Measurements from ENCODE around the gene PPARD. TPM values are rescaled to one million over a fixed set of nuclear protein-coding genes. Genes with fewer than 3 reads are reported as not detected.
A peak's percentile ranks its signal among the peaks of the same experiment; 100 is the strongest.
"Not testable (repeated sequence)": the region's sequence is repeated elsewhere in the genome, so short reads cannot be mapped to it uniquely, and the experiment has no call there.

The PPARD gene
- polyA plus RNA-seq, 6 donors from 2014 or later, result 5.6 to 13.9 (median 5.7) TPM; not detected in 1

DNA sequence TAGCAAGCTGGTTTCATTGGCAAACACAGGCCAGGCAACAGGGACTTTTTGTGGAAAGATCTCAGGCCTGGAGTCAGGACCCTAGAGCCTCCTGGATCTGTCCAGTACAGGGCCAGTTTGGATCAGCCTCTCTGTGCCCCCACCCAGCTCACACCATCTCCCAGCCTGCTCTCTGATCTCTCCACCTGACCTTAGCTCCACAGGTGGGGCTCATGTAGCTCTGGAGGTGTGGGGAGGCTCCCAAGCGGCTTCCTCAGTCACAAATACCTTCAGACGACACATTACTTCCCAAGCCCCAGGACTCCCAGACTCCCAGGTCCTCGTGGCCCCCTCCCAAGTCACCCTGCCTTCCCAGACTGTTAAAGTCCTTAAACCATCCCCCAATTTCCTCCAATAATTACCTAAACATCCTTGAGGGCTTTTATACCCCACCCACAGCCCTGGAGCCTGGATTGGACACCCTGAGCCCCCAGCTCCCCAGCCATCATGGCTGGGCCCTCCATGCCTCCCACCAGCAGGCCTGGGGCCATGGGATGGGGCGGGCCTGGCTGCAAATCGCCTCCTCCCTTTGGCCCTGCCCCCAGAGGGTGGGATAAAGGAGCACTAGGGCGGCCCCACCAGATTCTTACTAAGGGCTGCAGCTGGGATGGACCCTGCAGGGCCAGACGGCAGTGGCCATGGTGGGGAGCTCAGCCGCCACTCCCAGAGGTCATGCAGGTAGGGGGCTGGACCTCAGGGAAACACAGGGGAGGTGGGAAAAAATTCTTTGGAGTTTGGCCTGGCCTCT is 93.9 kb downstream of the PPARD start:
- H3K27ac Mint-ChIP-seq, result peak overlapping the region in 2 of 6 donors; percentile 72 to 88
- DNase-seq, result no peak
- no peaks in the 10 kb centered on the region for H3K27me3 Mint-ChIP-seq
- H3K36me3 Mint-ChIP-seq, result no peaks in the 10 kb centered on the region
- H3K9me3 Mint-ChIP-seq, result peaks cover 0 to 2% (median 0%) of the 10 kb centered on the region in 7 donors
- no peaks in the 10 kb centered on the region for H3K4me1 Mint-ChIP-seq
- ATAC-seq (ENCODE audit: low read depth in 2 of 2), result no peak
- no peak overlapping the region for H3K4me3 Mint-ChIP-seq

DNA sequence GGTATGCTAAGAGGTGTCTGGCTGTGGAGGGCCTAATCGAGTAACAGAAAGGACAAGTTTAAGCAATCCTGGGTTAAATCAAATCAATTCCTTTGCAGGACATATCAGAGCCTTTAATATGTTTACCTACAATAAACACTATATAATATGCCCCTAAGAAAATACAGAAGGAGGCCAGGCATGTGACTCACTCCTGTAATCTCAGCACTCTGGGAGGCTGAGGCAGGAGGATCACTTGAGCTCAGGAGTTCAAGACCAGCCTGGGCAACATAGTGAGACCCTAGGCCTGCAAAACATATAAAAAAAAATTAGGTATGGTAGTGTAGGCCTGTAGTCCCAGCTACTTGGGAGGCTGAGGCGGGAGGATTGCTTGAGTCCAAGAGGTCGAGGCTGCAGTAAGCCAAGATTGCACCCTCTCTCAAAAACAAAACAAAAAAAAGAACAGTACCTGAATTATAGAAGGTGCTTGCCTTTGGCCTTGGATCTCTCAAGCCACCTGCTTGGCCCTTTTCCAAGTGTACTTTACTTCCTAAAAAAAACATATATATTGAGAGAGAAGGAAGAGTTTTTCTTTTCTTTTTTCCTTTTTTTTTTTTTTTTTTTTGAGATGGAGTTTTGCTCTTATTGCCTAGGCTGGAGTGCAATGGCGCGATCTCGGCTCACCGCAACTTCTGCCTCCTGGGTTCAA is 96.2 kb downstream of the PPARD start:
- H3K36me3 Mint-ChIP-seq; H3K9me3 Mint-ChIP-seq; H3K27me3 Mint-ChIP-seq; H3K4me1 Mint-ChIP-seq; H3K4me3 Mint-ChIP-seq; DNase-seq; ATAC-seq (ENCODE audit: low read depth in 2 of 2): not testable (repeated sequence)
- H3K27ac Mint-ChIP-seq, result peak overlapping the region in 1 of 6 donors; percentile 10

DNA sequence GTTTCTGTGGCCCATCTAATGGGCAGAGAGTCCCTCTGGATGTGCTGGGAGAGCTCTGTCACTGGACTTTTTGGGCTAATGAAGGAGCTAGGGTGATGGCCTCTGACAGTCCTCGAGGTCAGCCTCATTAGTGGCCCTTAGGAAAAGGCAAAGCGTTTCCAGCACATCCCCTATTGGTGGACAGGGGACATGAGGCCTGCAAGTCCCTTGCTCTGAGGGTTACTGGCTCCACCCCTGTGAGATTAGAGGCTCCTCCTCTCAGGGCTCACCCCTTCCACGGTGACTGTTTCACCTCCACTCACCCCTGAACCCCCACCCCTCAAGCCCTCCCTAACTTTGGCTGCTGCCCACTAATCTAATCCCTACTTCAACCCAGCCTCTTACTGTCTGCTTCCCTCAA is 97.0 kb downstream of the PPARD start:
- no peaks in the 10 kb centered on the region for H3K4me1 Mint-ChIP-seq
- no peaks in the 10 kb centered on the region for H3K9me3 Mint-ChIP-seq
- peak overlapping the region in 1 of 6 donors; percentile 9 for H3K27ac Mint-ChIP-seq
- H3K27me3 Mint-ChIP-seq, result no peaks in the 10 kb centered on the region
- no peak overlapping the region for H3K4me3 Mint-ChIP-seq
- ATAC-seq (ENCODE audit: low read depth in 2 of 2), result no peak
- no peaks in the 10 kb centered on the region for H3K36me3 Mint-ChIP-seq
- no peak for DNase-seq

DNA sequence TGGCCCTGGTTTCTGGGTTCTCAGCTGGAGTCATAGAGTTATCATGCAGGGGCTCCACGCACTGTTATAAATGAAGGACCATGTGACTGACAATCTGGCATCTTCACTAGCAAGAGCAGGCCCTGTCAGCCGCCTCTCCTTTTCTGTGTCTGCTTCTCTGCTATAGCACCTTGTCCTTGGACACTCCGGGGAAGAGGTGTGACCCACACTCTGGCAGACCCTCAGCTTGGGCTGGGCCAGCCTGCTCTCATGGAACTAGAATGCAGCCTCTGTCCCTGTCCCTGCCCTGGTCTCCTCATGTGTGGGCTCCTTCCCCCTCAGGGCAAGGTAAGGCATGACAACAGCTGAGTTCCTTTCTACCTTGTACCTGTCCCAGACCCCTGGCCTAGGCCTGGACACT is 98.8 kb downstream of the PPARD start:
- no peaks in the 10 kb centered on the region for H3K9me3 Mint-ChIP-seq
- no peak overlapping the region for H3K27ac Mint-ChIP-seq
- no peak for DNase-seq
- H3K4me3 Mint-ChIP-seq, result no peak overlapping the region
- ATAC-seq (ENCODE audit: low read depth in 2 of 2), result no peak
- no peaks in the 10 kb centered on the region for H3K4me1 Mint-ChIP-seq
- H3K27me3 Mint-ChIP-seq, result no peaks in the 10 kb centered on the region
- no peaks in the 10 kb centered on the region for H3K36me3 Mint-ChIP-seq

DNA sequence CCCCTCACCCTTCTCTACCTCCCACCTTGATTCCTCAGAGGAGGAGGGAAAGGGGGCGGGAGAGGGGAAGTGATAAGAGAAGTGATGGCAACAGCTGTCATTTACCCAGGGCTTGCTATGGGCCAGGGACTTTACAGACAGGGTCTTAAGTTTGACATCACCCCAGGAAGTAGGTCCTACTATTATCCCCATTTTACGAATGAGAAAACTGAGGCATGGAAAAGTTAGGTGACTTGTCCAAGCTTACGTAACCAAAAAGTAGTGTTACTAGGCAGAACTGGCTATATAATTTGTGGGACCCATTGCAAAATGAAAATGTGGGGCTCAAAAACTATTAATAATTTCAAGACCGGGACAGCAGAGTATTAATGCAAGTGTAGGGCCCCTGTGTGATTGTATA is 99.3 kb downstream of the PPARD start:
- ATAC-seq (ENCODE audit: low read depth in 2 of 2), result no peak
- no peak overlapping the region for H3K4me3 Mint-ChIP-seq
- H3K4me1 Mint-ChIP-seq, result no peaks in the 10 kb centered on the region
- no peaks in the 10 kb centered on the region for H3K27me3 Mint-ChIP-seq
- no peaks in the 10 kb centered on the region for H3K9me3 Mint-ChIP-seq
- DNase-seq, result no peak
- H3K36me3 Mint-ChIP-seq, result no peaks in the 10 kb centered on the region
- H3K27ac Mint-ChIP-seq, result peak overlapping the region in 1 of 6 donors; percentile 32

DNA sequence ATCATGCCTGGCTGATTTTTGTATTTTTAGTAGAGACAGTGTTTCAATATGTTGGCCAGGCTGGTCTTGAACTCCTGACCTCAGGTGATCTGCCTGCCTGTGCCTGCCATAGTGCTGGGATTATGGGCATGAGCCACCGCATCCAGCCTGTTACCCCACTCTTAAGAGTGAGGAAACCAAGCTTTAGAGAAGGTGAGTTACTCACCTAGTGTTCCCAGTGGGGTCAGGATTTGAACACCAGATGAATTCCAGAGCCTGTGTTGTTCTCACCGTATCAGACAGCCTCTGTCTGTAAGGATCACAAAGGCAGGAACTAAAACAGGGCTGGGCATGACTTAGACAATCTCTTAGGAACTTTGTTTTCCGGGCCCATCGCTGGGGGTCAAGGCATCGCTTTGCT is 100.3 kb downstream of the PPARD start:
- no peaks in the 10 kb centered on the region for H3K27me3 Mint-ChIP-seq
- no peak for ATAC-seq (ENCODE audit: low read depth in 2 of 2)
- no peaks in the 10 kb centered on the region for H3K36me3 Mint-ChIP-seq
- no peak overlapping the region for H3K4me3 Mint-ChIP-seq
- DNase-seq, result no peak
- H3K9me3 Mint-ChIP-seq, result no peaks in the 10 kb centered on the region
- no peak overlapping the region for H3K27ac Mint-ChIP-seq
- H3K4me1 Mint-ChIP-seq, result no peaks in the 10 kb centered on the region

DNA sequence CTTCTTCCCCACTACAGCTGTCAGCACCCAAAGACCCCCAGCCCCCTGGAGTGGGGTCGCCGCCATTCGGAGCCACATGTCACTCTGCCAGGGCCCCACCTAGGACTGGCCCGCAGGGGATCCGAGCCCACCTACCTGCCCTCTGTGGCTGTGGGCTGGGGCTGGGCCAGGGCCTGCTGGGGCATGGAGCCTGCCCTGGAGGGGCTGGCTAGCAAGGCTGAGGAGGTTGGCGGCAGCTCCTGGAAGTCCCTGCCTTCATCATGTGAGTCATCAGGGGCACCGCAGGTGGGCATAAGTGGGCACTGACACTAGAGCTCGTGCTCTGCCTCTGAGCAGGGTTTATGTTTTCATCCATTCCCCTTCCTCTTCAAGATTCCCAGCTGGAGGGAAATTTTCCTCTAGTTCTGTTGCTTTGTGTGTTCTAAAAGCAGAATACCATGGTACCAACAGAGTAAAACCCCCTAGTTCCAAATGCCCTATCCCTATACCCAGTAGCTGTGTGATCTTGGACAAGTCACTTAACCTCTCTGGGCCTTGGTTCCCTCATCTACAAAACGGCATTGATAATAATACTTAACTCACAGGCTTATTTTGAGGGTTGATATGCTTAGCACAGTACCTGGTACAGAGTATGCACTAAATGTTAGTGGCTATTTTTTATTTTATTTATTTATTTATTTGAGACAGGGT is 101.1 kb downstream of the PPARD start:
- Mint-ChIP-seq H3K9me3 (no peaks in the 10 kb centered on the region), H3K27ac (no peak overlapping the region), H3K4me1 (no peaks in the 10 kb centered on the region), H3K4me3 (no peak overlapping the region), H3K36me3 (no peaks in the 10 kb centered on the region), H3K27me3 (no peaks in the 10 kb centered on the region)
- ATAC-seq (ENCODE audit: low read depth in 2 of 2) (no peak), DNase-seq (no peak)

DNA sequence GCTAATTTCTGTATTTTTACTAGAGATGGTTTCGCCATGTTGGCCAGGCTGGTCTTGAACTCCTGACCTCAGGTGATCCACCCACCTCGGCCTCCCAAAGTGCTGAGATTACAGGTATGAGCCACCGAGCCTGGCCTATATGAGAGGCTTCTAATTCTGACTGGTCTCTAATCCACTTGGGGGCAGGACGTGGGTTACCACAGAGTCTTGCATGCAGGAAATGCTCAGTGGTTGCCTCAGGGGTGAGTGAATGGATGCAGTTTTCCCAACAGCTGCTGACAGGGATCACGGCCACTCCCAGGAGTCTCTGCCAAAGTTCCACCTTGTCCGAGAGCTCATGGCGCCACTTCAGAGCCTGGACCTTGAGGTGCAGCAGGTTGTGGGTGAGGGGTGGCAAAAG is 103.3 kb downstream of the PPARD start:
- Mint-ChIP-seq H3K27ac (no peak overlapping the region), H3K4me1 (peaks cover 4 to 8% (median 8%) of the 10 kb centered on the region in 3 donors), H3K4me3 (no peak overlapping the region), H3K27me3 (no peaks in the 10 kb centered on the region), H3K9me3 (no peaks in the 10 kb centered on the region), H3K36me3 (no peaks in the 10 kb centered on the region)
- no peak for DNase-seq
- ATAC-seq (ENCODE audit: low read depth in 2 of 2), result no peak

DNA sequence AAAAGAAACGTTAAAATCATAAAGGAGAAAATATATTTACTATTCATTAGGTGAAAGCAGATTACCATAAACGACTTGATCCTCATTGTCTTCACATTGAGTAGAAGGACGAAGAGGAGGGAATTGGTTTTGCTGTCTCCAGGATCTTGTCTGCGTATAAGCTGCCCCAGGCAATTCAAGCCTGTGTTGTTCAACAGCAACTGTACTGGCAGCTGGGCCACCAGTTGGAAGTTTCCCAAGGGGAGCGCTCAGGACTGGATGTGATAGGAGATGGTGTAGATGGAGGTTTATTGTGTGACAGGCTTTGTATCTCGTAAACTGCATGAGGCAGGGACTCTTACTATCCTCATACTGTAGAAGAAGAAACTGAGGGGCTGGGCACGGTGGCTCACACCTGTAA is 105.8 kb downstream of the PPARD start:
- H3K4me3 Mint-ChIP-seq, result peak overlapping the region in 1 of 8 donors; percentile 52
- H3K9me3 Mint-ChIP-seq, result no peaks in the 10 kb centered on the region
- peaks cover 11 to 29% (median 23%) of the 10 kb centered on the region in 3 donors for H3K4me1 Mint-ChIP-seq
- ATAC-seq (ENCODE audit: low read depth in 2 of 2) (no peak), DNase-seq (no peak)
- H3K36me3 Mint-ChIP-seq, result no peaks in the 10 kb centered on the region
- H3K27ac Mint-ChIP-seq, result peak overlapping the region in 1 of 6 donors; percentile 24
- H3K27me3 Mint-ChIP-seq, result no peaks in the 10 kb centered on the region

DNA sequence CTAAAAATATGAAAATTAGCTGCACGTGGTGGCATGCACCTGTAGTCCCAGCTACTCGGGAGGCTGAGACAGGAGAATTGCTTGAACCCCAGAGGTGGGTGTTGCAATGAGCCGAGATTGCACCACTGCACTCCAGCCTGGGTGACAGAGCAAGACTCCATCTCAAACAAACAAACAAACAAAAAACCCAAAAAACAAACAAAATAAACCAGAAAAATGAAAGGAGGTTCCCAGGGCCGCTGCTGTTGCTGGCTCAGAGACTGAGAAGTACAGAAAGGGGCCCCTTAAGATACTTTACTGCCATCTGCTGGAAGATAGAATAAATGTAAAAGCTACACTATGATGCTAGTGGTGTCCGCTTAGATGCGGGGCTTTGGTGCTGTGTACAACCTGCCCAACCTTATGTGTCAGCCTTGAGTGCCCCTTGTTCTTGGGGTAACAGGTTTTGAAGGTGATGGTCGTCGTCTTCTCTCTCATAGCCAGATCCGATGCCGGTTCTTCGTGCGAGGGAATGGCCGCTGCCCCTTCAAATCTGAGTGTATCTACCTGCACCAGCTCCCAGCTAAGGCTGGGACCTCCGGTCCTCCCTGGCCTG is 107.0 kb downstream of the PPARD start:
- no peak overlapping the region for H3K27ac Mint-ChIP-seq
- no peaks in the 10 kb centered on the region for H3K9me3 Mint-ChIP-seq
- H3K4me3 Mint-ChIP-seq, result peak overlapping the region in 2 of 8 donors; percentile 30 to 72
- H3K36me3 Mint-ChIP-seq, result no peaks in the 10 kb centered on the region
- DNase-seq (peak; percentile 71), ATAC-seq (ENCODE audit: low read depth in 2 of 2) (peak; percentile 66 to 67)
- H3K27me3 Mint-ChIP-seq, result no peaks in the 10 kb centered on the region
- peaks cover 11 to 35% (median 25%) of the 10 kb centered on the region in 3 donors for H3K4me1 Mint-ChIP-seq

DNA sequence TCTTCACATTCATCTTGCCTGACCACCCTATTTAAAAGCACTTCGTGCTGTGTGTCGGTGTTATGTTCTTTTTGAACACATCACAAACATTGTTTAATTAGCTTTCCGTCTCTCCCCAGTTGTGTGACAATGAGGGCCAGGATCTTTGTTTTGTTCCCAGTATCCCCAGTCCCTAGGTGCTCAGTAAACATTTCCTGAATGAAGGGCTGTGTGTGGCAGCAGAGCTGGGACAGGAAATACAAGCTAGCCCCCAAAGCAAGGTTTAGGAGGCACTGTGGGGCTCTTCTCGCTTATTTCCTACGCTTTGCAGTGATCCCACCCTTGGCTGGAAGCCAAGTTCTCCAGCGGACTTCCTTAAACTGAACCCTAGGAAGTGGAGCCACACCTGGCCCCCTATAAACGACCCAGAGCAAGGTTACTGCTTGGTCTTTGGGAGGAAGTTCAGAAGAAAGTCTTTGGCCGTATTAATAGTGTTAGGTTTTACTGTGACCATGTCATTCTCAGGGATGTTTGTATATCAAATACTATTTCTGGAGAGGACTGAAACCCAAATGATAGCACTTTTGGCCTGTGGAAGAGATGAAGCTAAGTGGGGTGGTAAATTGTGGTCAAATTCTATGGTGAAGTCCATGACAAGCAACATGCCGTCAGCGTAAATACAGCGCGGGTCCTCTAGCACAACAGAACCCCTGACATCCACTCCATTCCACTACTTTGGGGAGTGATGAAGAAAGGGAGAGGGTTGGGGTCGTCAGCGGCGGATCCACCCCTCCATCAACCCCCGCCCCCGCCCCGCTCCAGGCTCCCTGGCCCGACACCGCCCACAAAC is 109.2 kb downstream of the PPARD start:
- peaks cover 15 to 39% (median 25%) of the 10 kb centered on the region in 3 donors for H3K4me1 Mint-ChIP-seq
- H3K9me3 Mint-ChIP-seq, result no peaks in the 10 kb centered on the region
- H3K27ac Mint-ChIP-seq, result peak overlapping the region in 5 of 6 donors; percentile 12 to 97 (median 74)
- H3K27me3 Mint-ChIP-seq, result no peaks in the 10 kb centered on the region
- H3K36me3 Mint-ChIP-seq, result peaks cover 0 to 9% of the 10 kb centered on the region in 2 donors
- peak; percentile 3 to 5 for ATAC-seq (ENCODE audit: low read depth in 2 of 2)
- H3K4me3 Mint-ChIP-seq, result peak overlapping the region; percentile 77 to 95 (median 91)
- DNase-seq, result no peak

DNA sequence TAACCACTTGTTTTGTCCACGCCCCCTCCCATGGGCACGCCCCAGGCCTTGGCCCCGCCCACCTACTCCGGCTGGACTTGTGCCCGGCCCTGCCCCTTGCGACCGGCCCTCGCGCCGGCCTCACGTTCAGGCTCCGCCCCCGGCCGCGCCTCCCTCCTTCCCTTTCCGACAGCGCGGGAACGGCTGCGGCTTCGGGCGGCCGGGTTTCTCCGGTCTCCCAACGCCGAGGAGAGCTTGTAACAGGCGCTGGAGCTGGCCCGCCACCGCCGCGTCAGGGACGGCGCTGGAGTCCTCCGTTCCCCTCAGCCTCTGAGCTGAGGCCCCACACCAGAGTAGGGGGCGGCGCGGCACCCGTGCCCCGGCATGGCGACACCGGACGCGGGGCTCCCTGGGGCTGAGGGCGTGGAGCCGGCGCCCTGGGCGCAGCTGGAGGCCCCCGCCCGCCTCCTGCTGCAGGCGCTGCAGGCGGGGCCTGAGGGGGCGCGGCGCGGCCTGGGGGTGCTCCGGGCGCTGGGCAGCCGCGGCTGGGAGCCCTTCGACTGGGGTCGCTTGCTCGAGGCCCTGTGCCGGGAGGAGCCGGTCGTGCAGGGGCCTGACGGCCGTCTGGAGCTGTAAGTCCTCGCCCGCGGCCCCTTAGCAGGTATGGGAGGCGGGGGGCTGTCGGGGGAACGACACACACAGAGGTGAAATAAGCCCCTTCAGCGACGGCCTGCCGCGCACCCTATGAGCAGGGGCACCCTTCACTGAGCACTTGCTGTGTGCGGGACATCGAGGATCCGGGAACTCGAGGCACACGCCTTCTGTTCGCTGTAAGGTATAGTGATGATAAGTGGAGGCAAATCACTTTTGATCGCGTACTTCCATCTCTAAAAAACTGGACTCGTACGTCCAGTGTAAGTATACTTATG is 110.1 kb downstream of the PPARD start, which contains the start of gene FANCE:
Gene FANCE, plus strand, starts transcription at position 156 of the 908 bp plus-strand sequence. Its CDS starts 208 bp downstream, at position 364.
- Mint-ChIP-seq H3K36me3 (peaks cover 0 to 9% of the 10 kb centered on the region in 2 donors), H3K4me3 (peak within 1 kb of the TSS; percentile 83 to 95 (median 91)), H3K9me3 (no peaks in the 10 kb centered on the region), H3K4me1 (peaks cover 15 to 39% (median 25%) of the 10 kb centered on the region in 3 donors), H3K27me3 (no peaks in the 10 kb centered on the region), H3K27ac (peak within 1 kb of the TSS; percentile 16 to 97 (median 82))
- DNase-seq (peak; percentile 87), ATAC-seq (ENCODE audit: low read depth in 2 of 2) (peak; percentile 76 to 78)
